Heart left ventricle (tissue), 13 donors: Measurements from ENCODE around the gene EDDM3A.

ENCODE experiments used
- POLR2A ChIP-seq, 2 donors: fragments of 450-650 bp; IDR thresholded peaks; one replicate each; pipeline ENCODE4 v1.6.1; 2017; ENCODE audit warnings: antibody characterized with exemption in 2 of 2, mild to moderate bottlenecking in 2 of 2, moderate library complexity in 2 of 2
- TF ChIP-seq, protein P1 (sequence below), 12 donors: fragments of 200-600 bp; sonication (generic) in 4 of 12; IDR thresholded peaks; one replicate each; pipeline versions ENCODE4 v1.5.0 to v1.8.0; 2018 to 2022; ENCODE audit warnings: antibody characterized with exemption in 12 of 12, mild to moderate bottlenecking in 5 of 12
- donor health status: ischemic (EF 13 %, LVEDD 7.1; RV severe dilation, severe dysfunction).
- donor health status: DM: no; HTN: yes; CAD: no.
- donor health status: DM: no; HTN: no; CAD: no.
- donor health status: ischemic (EF 25% LVEDD 6.9; RV normal size, moderate dysfunction).
- donor health status: ischemic (EF 25% LVEDD 5.7; RV mildly dilated, moderate dysfunction).
- donor health status: ischemic (EF 35%, LVEDD 5.7; RV mildly dilated, moderate dysfunction).
- donor health status: nonischemic (EF 11% LVEDD 7.7; RV severe dilation, severe dysfunction).
- donor health status: DM: yes; HTN: yes; CAD: no.
- donor health status: PGD.
- donor health status: ischemic (EF 29% LVEDD 5.4; RV normal size, mild dysfunction).
- donor health status: nonischemic (EF 23%, LVEDD 6.1; RV moderate dilation, normal function).

GRCh38 chr14:20706657-20707355 lies 38.9 kb upstream of the EDDM3A start:
- TF ChIP-seq, protein P1, sequence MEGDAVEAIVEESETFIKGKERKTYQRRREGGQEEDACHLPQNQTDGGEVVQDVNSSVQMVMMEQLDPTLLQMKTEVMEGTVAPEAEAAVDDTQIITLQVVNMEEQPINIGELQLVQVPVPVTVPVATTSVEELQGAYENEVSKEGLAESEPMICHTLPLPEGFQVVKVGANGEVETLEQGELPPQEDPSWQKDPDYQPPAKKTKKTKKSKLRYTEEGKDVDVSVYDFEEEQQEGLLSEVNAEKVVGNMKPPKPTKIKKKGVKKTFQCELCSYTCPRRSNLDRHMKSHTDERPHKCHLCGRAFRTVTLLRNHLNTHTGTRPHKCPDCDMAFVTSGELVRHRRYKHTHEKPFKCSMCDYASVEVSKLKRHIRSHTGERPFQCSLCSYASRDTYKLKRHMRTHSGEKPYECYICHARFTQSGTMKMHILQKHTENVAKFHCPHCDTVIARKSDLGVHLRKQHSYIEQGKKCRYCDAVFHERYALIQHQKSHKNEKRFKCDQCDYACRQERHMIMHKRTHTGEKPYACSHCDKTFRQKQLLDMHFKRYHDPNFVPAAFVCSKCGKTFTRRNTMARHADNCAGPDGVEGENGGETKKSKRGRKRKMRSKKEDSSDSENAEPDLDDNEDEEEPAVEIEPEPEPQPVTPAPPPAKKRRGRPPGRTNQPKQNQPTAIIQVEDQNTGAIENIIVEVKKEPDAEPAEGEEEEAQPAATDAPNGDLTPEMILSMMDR (IDR thresholded peaks at IDR 0.05): no peak
- no peak for TF ChIP-seq POLR2A (IDR thresholded peaks at IDR 0.05)
